Ectodermal cell (in vitro differentiated cells): ENCODE measurements around the gene GPHN.

ENCODE experiments used
- H3K27ac ChIP-seq: 2 replicates; pipeline ENCODE4 v1.7.0; 2013; ENCODE audit warnings: mild to moderate bottlenecking, low read depth, low read length; ENCODE audit not compliant: insufficient read depth, poor library complexity, severe bottlenecking
- H3K27me3 ChIP-seq: 2 replicates; pipeline ENCODE4 v1.7.0; 2013; ENCODE audit warnings: mild to moderate bottlenecking, low read length; ENCODE audit not compliant: insufficient read depth, control insufficient read depth, poor library complexity, severe bottlenecking
- H3K36me3 ChIP-seq: one replicate; pipeline ENCODE4 v1.7.0; 2013; ENCODE audit warnings: low read length; ENCODE audit not compliant: control insufficient read depth, insufficient read depth
- H3K4me1 ChIP-seq: one replicate; pipeline ENCODE4 v1.7.0; 2013; ENCODE audit warnings: low read length; ENCODE audit not compliant: control insufficient read depth, insufficient read depth
- H3K4me3 ChIP-seq: 2 replicates; pipeline ENCODE4 v1.7.0; 2013; ENCODE audit warnings: low read depth, low read length, control low read depth; ENCODE audit not compliant: insufficient read depth
- H3K9me3 ChIP-seq: 2 replicates; pipeline ENCODE4 v1.7.0; 2013; ENCODE audit warnings: mild to moderate bottlenecking, low read length, moderate library complexity; ENCODE audit not compliant: control insufficient read depth
- WGBS, 2 experiments: methylation state at CpG; one replicate each; pipeline ENCODE4 v1.1.7; 2013; ENCODE audit warnings: missing lambda C conversion rate in 2 of 2; 5-methylcytosine and 5-hydroxymethylcytosine counted together

GPHN gene

DNA sequence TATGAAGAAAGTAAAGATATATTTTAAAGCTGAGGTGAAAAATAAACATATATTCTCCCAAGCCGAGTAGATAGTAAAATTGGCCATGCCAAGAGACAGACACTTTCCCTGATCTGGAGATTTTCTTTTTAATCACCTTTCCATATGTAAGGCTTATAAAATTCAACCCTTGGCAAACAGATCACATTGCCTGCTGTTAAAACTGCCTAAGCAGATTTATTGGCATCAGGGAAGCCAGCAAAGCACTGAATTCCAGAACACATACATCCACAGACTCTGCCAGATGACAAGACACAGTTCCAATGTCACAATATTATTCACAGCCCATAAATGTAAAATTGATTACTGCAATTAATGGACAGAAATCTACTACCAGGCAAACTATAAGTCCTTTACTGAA is 603.1 kb downstream of the GPHN start:
- Histone ChIP-seq H3K4me3 (no peak overlapping the region), H3K27ac (no peak overlapping the region), H3K27me3 (no peaks in the 10 kb centered on the region), H3K36me3 (no peaks in the 10 kb centered on the region), H3K4me1 (no peaks in the 10 kb centered on the region), H3K9me3 (no peaks in the 10 kb centered on the region)
- WGBS, 2 experiments: 95 to 100% methylated on average over 1 of the region's 1 CpG

DNA sequence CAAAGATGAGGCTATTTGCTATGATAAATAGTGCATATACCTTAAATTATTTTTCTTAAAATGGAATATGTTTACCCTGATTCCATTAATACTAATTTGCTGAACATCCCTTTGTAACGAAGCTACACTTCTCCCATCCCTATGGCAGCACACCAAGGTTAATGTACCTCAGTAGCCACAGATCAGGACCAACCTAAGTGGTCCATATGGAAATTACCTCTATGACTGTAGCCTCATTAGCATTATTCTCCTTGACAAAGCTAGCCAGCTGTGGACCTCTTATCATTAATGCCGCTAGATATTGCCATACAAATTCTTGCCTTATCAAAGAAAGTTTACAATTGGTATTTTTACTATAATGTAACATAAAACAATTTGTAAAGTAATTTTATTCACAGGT is 604.4 kb downstream of the GPHN start:
- Histone ChIP-seq H3K4me1 (no peaks in the 10 kb centered on the region), H3K27me3 (no peaks in the 10 kb centered on the region), H3K36me3 (no peaks in the 10 kb centered on the region), H3K9me3 (no peaks in the 10 kb centered on the region), H3K27ac (no peak overlapping the region), H3K4me3 (no peak overlapping the region)
- WGBS, 2 experiments: 86 to 93% methylated on average over 1 to 2 of the region's 2 CpGs

DNA sequence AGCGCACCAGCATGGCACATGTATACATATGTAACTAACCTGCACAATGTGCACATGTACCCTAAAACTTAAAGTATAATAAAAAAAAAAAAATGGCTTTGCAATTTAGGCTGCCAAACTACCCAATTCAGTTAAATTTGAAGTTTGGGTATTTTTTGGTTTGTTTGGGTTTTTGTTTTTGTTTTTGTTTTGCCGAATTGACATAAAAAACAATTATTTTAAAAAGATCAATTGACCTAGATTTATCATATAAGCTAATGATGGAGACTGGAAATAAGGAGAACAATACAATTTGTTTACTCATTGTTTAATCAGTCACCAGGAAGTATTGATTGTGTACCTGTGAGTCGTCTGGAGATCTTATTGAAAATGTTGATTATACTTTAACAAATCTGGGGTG is 619.2 kb downstream of the GPHN start:
- H3K9me3 ChIP-seq: no peaks in the 10 kb centered on the region
- H3K27me3 ChIP-seq: no peaks in the 10 kb centered on the region
- no peaks in the 10 kb centered on the region for H3K36me3 ChIP-seq
- 95 to 100% methylated on average over 1 of the region's 3 CpGs for WGBS, 2 experiments
- H3K4me3 ChIP-seq: no peak overlapping the region
- H3K4me1 ChIP-seq: no peaks in the 10 kb centered on the region
- no peak overlapping the region for H3K27ac ChIP-seq

DNA sequence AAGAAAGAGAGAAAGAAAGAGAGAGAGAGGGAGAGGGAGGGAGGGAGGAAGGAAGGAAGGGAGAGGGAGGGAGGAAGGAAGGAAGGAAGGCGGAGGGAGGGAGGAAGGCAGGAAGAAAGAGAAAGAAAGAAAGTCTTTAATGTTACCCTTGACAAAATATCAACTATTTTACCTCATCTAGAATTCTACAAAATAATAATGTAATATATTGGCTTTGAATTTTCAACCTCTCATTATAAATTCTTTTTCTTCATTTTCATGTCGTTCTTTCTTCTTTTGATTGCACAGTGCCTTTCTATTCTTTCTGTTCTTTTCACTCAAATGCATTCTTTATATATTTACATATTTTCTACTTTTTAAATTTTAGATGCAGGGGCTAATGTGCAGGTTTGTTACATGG is 621.8 kb downstream of the GPHN start:
- 100% methylated on average over 1 of the region's 2 CpGs for WGBS, 2 experiments

DNA sequence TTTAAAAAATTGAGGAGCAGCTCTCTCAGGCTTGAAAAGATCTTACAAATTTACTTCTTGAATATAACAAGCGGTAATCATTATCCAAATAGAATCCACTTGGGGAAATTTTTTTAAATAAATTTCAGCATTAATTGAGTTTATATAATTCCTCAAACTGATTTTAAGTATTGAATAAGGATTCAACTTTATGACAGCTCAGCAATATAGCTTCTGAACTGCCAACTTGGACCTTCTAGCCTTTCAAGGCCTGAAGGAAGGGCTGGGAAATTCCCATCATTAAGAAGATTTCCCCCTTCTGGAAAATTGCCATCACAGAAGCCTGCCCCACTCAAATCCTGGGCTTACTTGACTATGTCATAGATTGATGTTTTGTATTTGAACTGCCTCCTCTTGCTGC is 623.7 kb downstream of the GPHN start:
- WGBS, 2 experiments: no CpG with 5 or more reads among the region's 1 CpG
- Histone ChIP-seq H3K27me3 (no peaks in the 10 kb centered on the region), H3K4me1 (no peaks in the 10 kb centered on the region), H3K27ac (no peak overlapping the region), H3K4me3 (no peak overlapping the region), H3K36me3 (no peaks in the 10 kb centered on the region), H3K9me3 (no peaks in the 10 kb centered on the region)

More for the DNA sequence above, 621.8 kb downstream of the GPHN start:
- H3K27ac ChIP-seq: no peak overlapping the region
- no peak overlapping the region for H3K4me3 ChIP-seq
- no peaks in the 10 kb centered on the region for H3K4me1 ChIP-seq
- H3K9me3 ChIP-seq: no peaks in the 10 kb centered on the region
- no peaks in the 10 kb centered on the region for H3K27me3 ChIP-seq
- no peaks in the 10 kb centered on the region for H3K36me3 ChIP-seq

DNA sequence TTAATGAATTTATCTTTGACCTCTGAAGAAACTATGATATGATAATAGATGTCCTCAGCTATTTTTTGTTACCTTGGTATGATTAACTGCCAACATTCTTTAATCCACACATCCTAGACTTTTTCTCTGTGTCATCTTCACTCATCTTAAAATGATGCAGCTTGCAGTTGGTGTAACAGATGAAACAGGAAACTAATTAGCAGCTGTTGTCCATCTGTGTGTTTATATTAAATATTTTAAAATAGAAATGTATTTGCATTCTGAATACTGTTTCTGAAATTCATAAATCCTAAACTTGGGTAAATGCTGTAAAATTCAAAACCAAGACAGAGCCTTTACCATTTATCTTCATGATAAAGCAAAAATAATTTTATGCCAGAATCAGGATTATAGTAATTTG is 625.2 kb downstream of the GPHN start:
- Histone ChIP-seq H3K9me3 (no peaks in the 10 kb centered on the region), H3K4me1 (no peaks in the 10 kb centered on the region), H3K36me3 (no peaks in the 10 kb centered on the region), H3K4me3 (no peak overlapping the region), H3K27me3 (no peaks in the 10 kb centered on the region), H3K27ac (no peak overlapping the region)

DNA sequence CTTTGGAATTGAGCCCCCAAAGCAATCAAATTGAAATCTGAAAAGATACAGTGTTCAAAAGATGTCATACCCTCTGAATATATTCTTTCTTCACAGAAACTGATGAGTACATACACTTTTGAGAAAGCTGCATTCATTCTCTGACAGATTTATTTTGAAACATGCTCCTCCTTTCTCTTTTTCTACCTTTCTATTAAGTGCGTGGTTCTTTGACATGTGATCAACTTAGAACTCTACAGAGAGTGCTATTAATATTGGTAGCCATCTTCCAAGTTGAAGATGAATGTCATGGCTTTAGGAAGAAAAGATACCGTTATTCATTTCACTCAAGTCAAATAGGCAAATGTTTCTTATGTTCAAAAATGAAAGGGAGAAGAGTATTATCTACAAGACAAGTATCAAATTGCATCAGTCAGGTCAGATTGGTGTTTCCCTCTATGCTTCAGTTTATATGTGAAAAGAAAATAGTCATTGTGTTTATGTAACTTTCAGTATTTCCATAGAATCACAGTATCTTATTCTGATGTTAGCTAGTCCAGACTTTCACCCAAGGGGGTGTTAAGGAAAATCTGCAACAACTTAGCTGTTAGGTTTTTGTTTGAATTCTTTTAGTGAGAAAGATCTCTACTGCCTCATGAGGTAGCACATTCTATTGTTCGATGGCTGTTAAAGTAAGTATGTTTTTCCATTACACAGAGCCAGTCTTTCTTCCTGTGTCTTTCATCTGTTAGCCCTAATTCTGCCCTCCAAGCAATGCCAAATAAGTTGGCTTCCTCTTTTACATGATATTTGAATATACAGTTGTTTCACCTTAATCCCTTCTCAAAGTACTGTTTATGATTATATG is 625.9 kb downstream of the GPHN start:
- WGBS, 2 experiments: 87 to 100% methylated on average over 1 to 3 of the region's 3 CpGs
- Histone ChIP-seq H3K27ac (no peak overlapping the region), H3K4me1 (no peaks in the 10 kb centered on the region), H3K4me3 (no peak overlapping the region), H3K27me3 (no peaks in the 10 kb centered on the region), H3K9me3 (no peaks in the 10 kb centered on the region), H3K36me3 (no peaks in the 10 kb centered on the region)

DNA sequence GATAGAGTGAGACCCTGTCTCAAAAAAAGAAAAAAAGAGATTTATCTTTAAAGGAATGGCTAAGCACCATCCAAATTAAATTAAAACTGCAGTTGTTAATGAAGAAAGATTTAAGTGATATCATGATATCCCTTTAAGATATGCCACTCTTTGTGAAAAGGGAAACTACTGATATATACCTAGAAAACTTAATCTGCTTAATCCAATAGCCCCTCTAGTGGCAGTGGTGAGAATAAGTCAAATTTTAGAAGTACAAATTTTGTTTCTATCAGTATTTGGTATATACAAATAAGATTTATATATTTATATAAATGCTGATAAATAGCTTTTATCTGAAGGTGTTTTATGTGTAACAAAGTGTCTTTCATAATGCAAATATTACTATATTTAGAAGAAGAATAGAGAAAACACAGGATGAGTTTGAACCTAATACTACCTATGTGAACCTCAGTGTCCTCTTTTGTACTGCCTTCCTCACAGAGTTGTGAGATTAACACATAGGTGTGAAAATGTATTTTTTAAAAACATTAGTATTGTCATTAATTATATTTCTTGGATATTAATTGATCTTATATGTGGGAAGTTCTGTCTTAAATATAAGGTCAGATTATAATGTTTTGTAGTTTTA is 629.9 kb downstream of the GPHN start:
- Histone ChIP-seq H3K4me1 (no peaks in the 10 kb centered on the region), H3K27ac (no peak overlapping the region), H3K9me3 (no peaks in the 10 kb centered on the region), H3K27me3 (no peaks in the 10 kb centered on the region), H3K36me3 (no peaks in the 10 kb centered on the region), H3K4me3 (no peak overlapping the region)

DNA sequence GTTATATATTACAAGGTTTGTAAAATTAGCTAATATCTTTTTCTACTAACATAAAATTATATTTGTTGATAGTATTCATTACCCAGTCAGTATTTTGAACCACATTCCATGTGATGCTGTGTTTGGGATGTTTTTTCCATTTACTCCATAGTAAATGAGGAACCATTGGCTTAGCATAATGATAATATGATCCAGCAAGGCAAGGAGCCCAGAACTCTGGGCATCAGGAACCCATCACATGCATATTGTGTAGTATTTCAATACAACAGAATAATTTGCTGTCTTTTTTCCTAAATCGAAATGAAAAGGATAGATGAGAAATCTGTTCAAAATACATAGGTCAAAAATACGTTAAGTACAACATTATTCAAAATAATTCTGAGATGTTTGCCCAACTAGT is 632.6 kb downstream of the GPHN start:
- Histone ChIP-seq H3K9me3 (no peaks in the 10 kb centered on the region), H3K27ac (no peak overlapping the region), H3K4me3 (no peak overlapping the region), H3K27me3 (no peaks in the 10 kb centered on the region), H3K4me1 (no peaks in the 10 kb centered on the region), H3K36me3 (no peaks in the 10 kb centered on the region)
- 82 to 100% methylated on average over 1 to 2 of the region's 2 CpGs for WGBS, 2 experiments

DNA sequence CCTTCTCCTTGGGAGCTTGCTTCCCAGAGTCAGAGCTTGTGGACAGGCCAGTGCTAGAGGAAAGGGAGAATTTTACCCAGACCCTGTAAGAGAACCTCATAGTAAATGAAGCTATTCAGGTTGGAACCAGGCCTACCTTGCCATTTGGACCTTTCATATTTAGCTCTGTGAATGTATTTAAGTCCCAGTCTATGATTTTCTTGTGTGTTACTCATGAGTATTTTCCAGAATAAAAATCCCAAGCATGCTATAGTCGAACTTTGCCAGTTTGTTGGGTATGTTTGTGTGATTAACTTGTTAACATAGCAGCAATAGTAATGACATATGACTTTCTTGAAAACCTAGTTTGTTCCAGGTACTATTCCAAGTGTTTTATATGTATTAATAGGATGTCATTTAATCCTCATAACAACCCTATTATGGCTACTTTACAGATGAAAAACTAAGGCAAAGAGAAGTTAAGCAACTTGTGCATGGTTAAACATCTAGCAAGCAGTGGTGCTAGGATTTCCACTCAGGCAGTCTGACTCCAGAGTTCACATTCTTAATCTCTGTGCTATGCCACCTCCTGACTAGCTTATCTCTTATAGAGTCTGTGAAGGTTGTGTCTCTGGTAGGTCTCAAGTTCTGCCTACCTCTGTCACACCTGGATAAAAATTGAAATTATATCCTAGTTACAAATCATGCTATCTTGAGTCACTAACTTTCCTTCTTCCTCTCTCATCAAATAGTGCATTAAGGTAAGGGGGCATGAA is 633.4 kb downstream of the GPHN start:
- Histone ChIP-seq H3K27ac (no peak overlapping the region), H3K9me3 (no peaks in the 10 kb centered on the region), H3K4me1 (no peaks in the 10 kb centered on the region), H3K27me3 (no peaks in the 10 kb centered on the region), H3K36me3 (no peaks in the 10 kb centered on the region), H3K4me3 (no peak overlapping the region)
- WGBS, 2 experiments: 86% methylated on average over 1 of the region's 1 CpG; no CpG with 5 or more reads in 1 of the 2 experiments
